H1 (cell line): ENCODE data around the gene GARS1. TPM values are rescaled to one million over a fixed set of nuclear protein-coding genes. Genes with fewer than 3 reads are reported as not detected.

Experiments used
- CTCF ChIA-PET: fragments of 300-600 bp; sonication (Branson Sonifier 250); formaldehyde crosslinking; loops from one replicate; lab custom pipeline; 2021; ENCODE audit not compliant: partially characterized antibody; lab: Charles Lee
- POLR2A ChIA-PET: fragments of 300-600 bp; sonication (Branson Sonifier 250); formaldehyde crosslinking; loops from one replicate; lab custom pipeline; 2021; ENCODE audit warnings: inconsistent platforms; ENCODE audit not compliant: partially characterized antibody; lab: Charles Lee
- DNase-seq, 2 experiments: peaks; one replicate each; pipeline versions ENCODE4 v3.0.0 to v3.0.0-alpha.2; 2010 to 2022; ENCODE audit warnings: low spot score in 2 of 2, low read depth in 1 of 2, mixed read lengths in 1 of 2
- FAIRE-seq: peaks from 2 replicates; lab custom pipeline; 2011; peaks lifted over from hg19 to GRCh38; lab: Jason Lieb, UNC
- H2AFZ ChIP-seq: 2 replicates; pipeline ENCODE4 v1.8.1; 2012; ENCODE audit warnings: low read length, inconsistent platforms
- H2AK5ac ChIP-seq: 2 replicates; pipeline ENCODE4 v1.6.1; 2013; ENCODE audit warnings: low read depth, low read length
- H2BK120ac ChIP-seq: replicated peaks from 2 replicates; pipeline ENCODE3; 2013; ENCODE audit warnings: low read depth, low read length, inconsistent platforms
- H2BK12ac ChIP-seq: 2 replicates; pipeline ENCODE4 v1.6.1; 2013; ENCODE audit warnings: low read depth, low read length
- H2BK15ac ChIP-seq: 2 replicates; pipeline ENCODE4 v1.6.1; 2013; ENCODE audit warnings: low read length
- H2BK20ac ChIP-seq: 2 replicates; pipeline ENCODE4 v1.6.1; 2013; ENCODE audit warnings: low read length
- H2BK5ac ChIP-seq: 2 replicates; pipeline ENCODE4 v1.6.1; 2013; ENCODE audit warnings: low read depth, low read length
- H3K14ac ChIP-seq: 2 replicates; pipeline ENCODE4 v1.6.1; 2013; ENCODE audit warnings: inconsistent platforms; ENCODE audit not compliant: insufficient read length
- H3K18ac ChIP-seq: 2 replicates; pipeline ENCODE4 v1.6.1; 2013; ENCODE audit warnings: low read length; ENCODE audit errors: extremely low read depth
- H3K23ac ChIP-seq: 2 replicates; pipeline ENCODE4 v1.6.1; 2013; ENCODE audit warnings: inconsistent platforms; ENCODE audit not compliant: insufficient read length
- H3K23me2 ChIP-seq: 2 replicates; pipeline ENCODE4 v1.6.1; 2013; ENCODE audit warnings: low read depth, low read length
- H3K27ac ChIP-seq: 2 replicates; pipeline ENCODE4 v1.6.1; 2011; ENCODE audit warnings: low read depth, low read length, inconsistent platforms
- H3K27me3 ChIP-seq, 4 experiments: replicated peaks in 1 of 4; 1 replicate in 1 of 4; 2 replicates in 3 of 4; pipeline versions ENCODE4 v1.6.1 to v1.8.1; 2011 to 2013; ENCODE audit warnings: low read length in 3 of 4, mild to moderate bottlenecking in 3 of 4, inconsistent platforms in 2 of 4, mixed read lengths in 2 of 4, moderate library complexity in 1 of 4; ENCODE audit not compliant: control insufficient read depth in 3 of 4, insufficient read depth in 3 of 4; ENCODE audit errors: extremely low read depth in 1 of 4
- H3K36me3 ChIP-seq, 4 experiments: 2 replicates each; pipeline versions ENCODE4 v1.6.1 to v1.8.1; 2011 to 2013; ENCODE audit warnings: mild to moderate bottlenecking in 4 of 4, low read length in 3 of 4, moderate library complexity in 2 of 4, control low read depth in 1 of 4, inconsistent platforms in 1 of 4; ENCODE audit not compliant: insufficient read depth in 4 of 4, control insufficient read depth in 2 of 4
- H3K4ac ChIP-seq: replicated peaks from 2 replicates; pipeline ENCODE3; 2013; ENCODE audit warnings: low read length, low read depth, mixed read lengths, inconsistent platforms; ENCODE audit not compliant: insufficient read length
- H3K4me1 ChIP-seq, 4 experiments: replicated peaks in 1 of 4; 1 replicate in 1 of 4; 2 replicates in 3 of 4; pipeline versions ENCODE4 v1.6.1 to v1.8.1; 2011 to 2013; ENCODE audit warnings: low read length in 3 of 4, inconsistent platforms in 2 of 4, mixed read lengths in 1 of 4; ENCODE audit not compliant: insufficient read depth in 4 of 4, control insufficient read depth in 3 of 4
- H3K4me2 ChIP-seq, 2 experiments: 2 replicates each; pipeline versions ENCODE4 v1.6.1 to v1.8.1; 2011 to 2013; ENCODE audit warnings: low read depth in 2 of 2, low read length in 2 of 2, control low read depth in 1 of 2, inconsistent platforms in 1 of 2, mild to moderate bottlenecking in 1 of 2; ENCODE audit not compliant: insufficient read depth in 1 of 2
- H3K4me3 ChIP-seq, 4 experiments: fragments of 200-600, 300-600 bp in 1 of 4; sonication (generic), shearing (Covaris generic), sonication (Bioruptor Twin) in 1 of 4; 2 replicates each; pipeline versions ENCODE4 v1.5.1 to v1.8.1; 2011 to 2016; ENCODE audit warnings: low read length in 4 of 4, low read depth in 3 of 4, control low read depth in 2 of 4, inconsistent platforms in 2 of 4, mild to moderate bottlenecking in 2 of 4, mixed read lengths in 1 of 4, moderate library complexity in 1 of 4; ENCODE audit not compliant: insufficient read depth in 2 of 4; ENCODE audit errors: extremely low read depth in 1 of 4
- H3K56ac ChIP-seq: replicated peaks from 2 replicates; pipeline ENCODE3; 2013; ENCODE audit warnings: low read depth, mild to moderate bottlenecking, mixed read lengths, low read length, inconsistent platforms; ENCODE audit not compliant: insufficient read length
- H3K79me1 ChIP-seq: 2 replicates; pipeline ENCODE4 v1.6.1; 2013; ENCODE audit warnings: low read depth, low read length, control low read depth
- H3K79me2 ChIP-seq, 2 experiments: 2 replicates each; pipeline versions ENCODE4 v1.6.1 to v1.8.1; 2012 to 2013; ENCODE audit warnings: low read length in 2 of 2, mild to moderate bottlenecking in 2 of 2, inconsistent platforms in 1 of 2; ENCODE audit not compliant: insufficient read depth in 2 of 2, control insufficient read depth in 1 of 2
- H3K9ac ChIP-seq, 4 experiments: replicated peaks in 1 of 4; 1 replicate in 1 of 4; 2 replicates in 3 of 4; pipeline versions ENCODE4 v1.6.1 to v1.8.1; 2011 to 2013; ENCODE audit warnings: low read depth in 3 of 4, low read length in 3 of 4, control low read depth in 2 of 4, mild to moderate bottlenecking in 2 of 4, moderate library complexity in 2 of 4, inconsistent platforms in 1 of 4; ENCODE audit errors: extremely low read depth in 1 of 4
- H3K9me3 ChIP-seq, 2 experiments: 2 replicates each; pipeline versions ENCODE4 v1.6.1 to v1.8.1; 2012 to 2013; ENCODE audit warnings: mild to moderate bottlenecking in 2 of 2, moderate library complexity in 2 of 2, control low read depth in 1 of 2, inconsistent platforms in 1 of 2, low read depth in 1 of 2, low read length in 1 of 2, mixed read lengths in 1 of 2; ENCODE audit not compliant: insufficient read depth in 2 of 2
- H4K20me1 ChIP-seq, 2 experiments: replicated peaks in 1 of 2; 2 replicates each; pipeline versions ENCODE3 to v1.8.1; 2011 to 2013; ENCODE audit warnings: inconsistent platforms in 2 of 2, low read length in 2 of 2, mild to moderate bottlenecking in 1 of 2; ENCODE audit not compliant: insufficient read depth in 2 of 2, control insufficient read depth in 1 of 2
- H4K5ac ChIP-seq: 2 replicates; pipeline ENCODE4 v1.6.1; 2013; ENCODE audit warnings: low read length, low read depth, mixed read lengths, inconsistent platforms; ENCODE audit not compliant: insufficient read length
- H4K8ac ChIP-seq: 2 replicates; pipeline ENCODE4 v1.8.0; 2013; ENCODE audit warnings: mild to moderate bottlenecking, moderate library complexity, low read length, inconsistent platforms; ENCODE audit not compliant: insufficient read depth; ENCODE audit errors: extremely low read depth
- H4K91ac ChIP-seq: replicated peaks from 2 replicates; pipeline ENCODE3; 2013; ENCODE audit warnings: low read length, mixed read lengths, inconsistent platforms; ENCODE audit not compliant: insufficient read length
- ATF2 ChIP-seq: IDR thresholded peaks from 2 replicates; pipeline ENCODE4 v1.6.1; 2012; ENCODE audit warnings: low read length, inconsistent platforms
- MAFK ChIP-seq: IDR thresholded peaks from 2 replicates; pipeline ENCODE4 v1.6.1; 2012; ENCODE audit warnings: low read depth, mild to moderate bottlenecking, improper control_type of control experiment, low read length
- NRF1 ChIP-seq: IDR thresholded peaks from 2 replicates; pipeline ENCODE4 v1.6.1; 2011; ENCODE audit warnings: mild to moderate bottlenecking, low read depth, low read length, improper control_type of control experiment
- PHF8 ChIP-seq: fragments of 200-600 bp; sonication (generic); conservative IDR thresholded peaks from 2 replicates; pipeline ENCODE4 v1.7.1; 2012; ENCODE audit warnings: low read depth, mild to moderate bottlenecking, inconsistent platforms, low read length, moderate library complexity
- POLR2AphosphoS5 ChIP-seq: IDR thresholded peaks from 2 replicates; pipeline ENCODE4 v1.6.1; 2011; ENCODE audit warnings: low read depth, low read length
- RAD21 ChIP-seq, 2 experiments: IDR thresholded peaks in 1 of 2; conservative IDR thresholded peaks in 1 of 2; 2 replicates each; pipeline ENCODE4 v1.6.1; 2011; ENCODE audit warnings: low read depth in 2 of 2, low read length in 2 of 2, improper control_type of control experiment in 1 of 2, inconsistent platforms in 1 of 2, mild to moderate bottlenecking in 1 of 2, moderate library complexity in 1 of 2
- RBBP5 ChIP-seq: IDR thresholded peaks from 2 replicates; pipeline ENCODE4 v1.7.1; 2012; ENCODE audit warnings: low read depth, mild to moderate bottlenecking, inconsistent platforms, low read length, moderate library complexity, borderline replicate concordance
- RXRA ChIP-seq: IDR thresholded peaks from 2 replicates; pipeline ENCODE4 v1.6.1; 2011; ENCODE audit warnings: low read depth, mild to moderate bottlenecking, low read length, moderate library complexity; ENCODE audit not compliant: insufficient read depth
- USF2 ChIP-seq: IDR thresholded peaks from 2 replicates; pipeline ENCODE4 v1.6.1; 2011; ENCODE audit warnings: low read length, improper control_type of control experiment
- WGBS, 2 experiments: shearing (Covaris generic) in 1 of 2; methylation state at CpG; one replicate each; pipeline versions ENCODE4 v1.1.6 to v1.1.7; 2013 to 2015; ENCODE audit warnings: low lambda C conversion rate in 2 of 2, mixed read lengths in 2 of 2, inconsistent platforms in 1 of 2, low coverage in 1 of 2, missing lambda C conversion rate in 1 of 2; ENCODE audit not compliant: insufficient replicate concordance in 2 of 2, insufficient coverage in 1 of 2, insufficient read length in 1 of 2; ENCODE audit errors: extremely low coverage in 1 of 2, missing lambda C conversion rate in 1 of 2; 5-methylcytosine and 5-hydroxymethylcytosine counted together
- polyA plus RNA-seq, 7 experiments: library from polyadenylated mRNA; depleted of rRNA in 3 of 7; stranded (reverse) in 5 of 7; unstranded in 2 of 7; fragments of >200 nt in 5 of 7; fragments of 200-250 nt in 2 of 7; gene quantifications; 1 replicate in 5 of 7; 2 replicates in 1 of 7; 4 replicates in 1 of 7; pipeline versions ENCODE4 v1.2.1 to v1.2.3, GENCODE V29; 2011 to 2013; ENCODE audit warnings: missing spikeins in 2 of 7, mixed read lengths in 2 of 7
- total RNA-seq: library from RNA; stranded (reverse); fragmentation: NEBNext Ultra II Directional; extraction: Animal tissue kit (Norgen Biotek cat#: 25700); gene quantifications from 2 replicates; pipeline ENCODE4 v1.2.1, GENCODE V29; 2021

Gene GARS1
- total and polyA plus RNA-seq, 2 of the 8 experiments (the other 6 are each of a cell fraction or from before 2014, with no cell fraction given), result 270 to 476 TPM

- H3K56ac ChIP-seq, result no peak overlapping the region
- H2BK20ac ChIP-seq, result no peak overlapping the region
- H3K79me1 ChIP-seq, result no peaks in the 10 kb centered on the region
- no peaks in the 10 kb centered on the region; a peak in 1 of 8 replicates for H3K36me3 ChIP-seq
- H2BK15ac ChIP-seq, result no peak overlapping the region
- H4K8ac ChIP-seq, result no peak overlapping the region
- no peak overlapping the region for H2BK5ac ChIP-seq
- FAIRE-seq (no peak), DNase-seq (no peak)
- no peak overlapping the region for H3K23ac ChIP-seq
- H3K27me3 ChIP-seq, result no peaks in the 10 kb centered on the region; a peak in 1 of 7 replicates
- no peak overlapping the region for H3K4ac ChIP-seq
- H4K20me1 ChIP-seq, result peaks cover 5 to 10% of the 10 kb centered on the region in 2 experiments
- no peaks in the 10 kb centered on the region; a peak in 1 of 7 replicates for H3K4me1 ChIP-seq
- no peak overlapping the region for H2BK120ac ChIP-seq
- no peak overlapping the region for H3K9ac ChIP-seq
- no peak overlapping the region for H4K5ac ChIP-seq
- no peak overlapping the region for H4K91ac ChIP-seq
- no peak overlapping the region for H3K18ac ChIP-seq
- H3K14ac ChIP-seq, result no peak overlapping the region
- ChIA-PET POLR2A (interaction anchor here (0.8 to 1.7 kb wide), 2 partner anchors 23 to 30 kb away, joined by 3 to 4 read pairs; no protein-coding TSS in a partner anchor), CTCF (interaction anchor here (0.8 to 7.5 kb wide), 10 partner anchors 9 to 110 kb away, joined by 3 to 68 read pairs (median 4); no protein-coding TSS in a partner anchor)
- H3K27ac ChIP-seq, result no peak overlapping the region
- H3K23me2 ChIP-seq, result peaks cover 5% of the 10 kb centered on the region; the same call in 1 of the 2 replicates
- H2AK5ac ChIP-seq, result no peak overlapping the region
- H3K9me3 ChIP-seq, result no peaks in the 10 kb centered on the region
- H3K79me2 ChIP-seq, result no peaks in the 10 kb centered on the region
- H2BK12ac ChIP-seq, result no peak overlapping the region
- no peak overlapping the region for H2AFZ ChIP-seq
- H3K4me3 ChIP-seq, result no peak overlapping the region
- 90% methylated on average over 3 of the region's 3 CpGs; no CpG with 5 or more reads in 1 of the 2 experiments for WGBS, 2 experiments
- H3K4me2 ChIP-seq, result no peak overlapping the region
- TF ChIP-seq RXRA, result no peak
- TF ChIP-seq USF2, result no peak
- no peak for TF ChIP-seq MAFK
- no peak for TF ChIP-seq POLR2AphosphoS5
- TF ChIP-seq ATF2, result no peak
- TF ChIP-seq RAD21 (IDR thresholded peaks at IDR 0.05 in 1 of 2, conservative IDR thresholded peaks at IDR 0.05 in 1 of 2; ENCODE audit: low read depth in 2 of 2, low read length in 2 of 2), result no peak
- TF ChIP-seq NRF1, result no peak
- no peak for TF ChIP-seq RBBP5
- TF ChIP-seq PHF8, result no peak
These were observed 63.9 kb downstream of the GARS1 start for GRCh38 chr7:30658479-30659074.
